KBM-7 (cell line): ENCODE measurements around the gene ROCK2.
A peak's percentile ranks its signal among the peaks of the same experiment; 100 is the strongest.

Source experiments
- DNase-seq: peaks from one replicate; pipeline ENCODE4 v3.0.0-alpha.2; 2015
- in situ Hi-C: fragments of 300-500 bp; cut with MboI; formaldehyde crosslinking; loops from 2 replicates; pipeline ENCODE4 v1.14.3; 2020; ENCODE audit warnings: low sequenced_read_pairs, low pct_unique_long_range_greater_than_20kb, mixed read lengths

The ROCK2 gene

GRCh38 chr2:11146076-11146475 lies 198.4 kb downstream of the ROCK2 start:
- in situ Hi-C loops, result loop anchor here (25.0 kb wide), 2 partner anchors 266 to 441 kb away; no protein-coding TSS in a partner anchor
- no peak for DNase-seq

DNA sequence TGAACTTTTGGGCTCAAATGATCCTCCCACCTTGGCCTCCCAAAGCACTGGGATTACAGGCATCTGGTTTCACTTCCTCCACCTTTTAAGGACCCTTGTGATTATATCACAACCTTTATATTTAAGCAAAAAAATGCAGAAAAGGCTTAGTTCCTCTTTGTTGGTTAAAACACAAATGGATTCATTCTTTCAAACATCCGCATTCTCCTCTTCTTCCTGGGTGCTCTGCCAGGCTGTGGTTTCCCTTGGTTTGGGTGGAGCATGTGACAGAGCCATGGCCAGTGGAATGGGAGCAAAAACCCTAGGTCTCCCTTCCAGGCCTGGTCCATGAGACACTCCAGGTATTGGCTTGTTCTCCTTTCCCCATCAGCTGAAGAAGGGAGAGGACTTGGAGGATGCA lies 199.1 kb downstream of the ROCK2 start:
- in situ Hi-C loops, result loop anchor here (25.0 kb wide), 2 partner anchors 267 to 442 kb away; no protein-coding TSS in a partner anchor
- DNase-seq, result peak; percentile 30

DNA sequence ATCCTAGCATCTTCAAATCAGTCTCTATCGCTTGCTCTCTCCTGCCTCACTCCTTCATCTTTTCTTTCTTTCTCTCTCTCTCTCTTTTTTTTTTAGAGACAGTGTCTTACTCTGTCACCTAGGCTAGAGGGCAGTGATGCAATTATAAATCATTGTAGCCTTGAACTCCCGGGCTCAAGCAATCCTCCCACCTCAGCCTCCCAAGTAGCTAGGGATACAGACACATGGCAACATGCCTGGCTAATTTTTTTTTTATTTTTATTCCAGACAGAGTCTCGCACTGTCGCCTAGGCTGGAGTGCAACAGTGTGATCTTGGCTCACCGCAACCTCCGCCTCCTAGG lies 199.7 kb downstream of the ROCK2 start:
- DNase-seq, result no peak
- in situ Hi-C loops, result loop anchor here (25.0 kb wide), 2 partner anchors 268 to 443 kb away; no protein-coding TSS in a partner anchor

DNA sequence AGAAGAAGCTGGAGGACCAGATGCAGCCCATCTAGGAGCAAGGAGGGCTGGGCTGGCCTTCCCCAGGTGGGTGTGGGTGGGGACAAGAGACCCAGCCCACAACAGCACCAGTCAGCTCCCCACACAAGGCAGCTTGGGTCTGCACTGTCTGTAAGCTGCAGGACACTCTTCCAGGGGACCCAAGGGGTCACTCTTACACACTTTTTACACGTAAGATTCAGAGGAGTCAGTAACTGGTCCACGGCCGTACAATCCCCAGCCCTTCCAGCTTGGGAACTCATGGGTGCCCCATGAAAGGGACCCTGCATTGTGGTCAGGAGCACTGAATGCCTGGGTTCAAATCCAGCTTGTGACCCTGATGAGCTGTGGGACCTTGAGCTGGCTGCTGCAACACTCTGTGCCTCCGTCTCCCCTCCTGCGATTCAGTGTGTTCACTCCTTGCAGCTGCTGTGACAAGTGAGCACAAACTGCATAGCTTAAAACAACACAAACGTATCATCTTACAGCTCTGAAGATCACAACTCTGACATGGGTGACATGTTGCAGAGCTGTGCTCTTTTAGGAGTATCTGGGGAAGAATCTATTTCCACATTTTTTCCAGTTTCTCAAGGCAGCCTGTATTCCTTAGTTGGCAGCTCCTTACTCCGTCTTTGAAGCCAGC lies 200.2 kb downstream of the ROCK2 start:
- in situ Hi-C loops, result loop anchor here (25.0 kb wide), 2 partner anchors 268 to 443 kb away; no protein-coding TSS in a partner anchor
- no peak for DNase-seq

DNA sequence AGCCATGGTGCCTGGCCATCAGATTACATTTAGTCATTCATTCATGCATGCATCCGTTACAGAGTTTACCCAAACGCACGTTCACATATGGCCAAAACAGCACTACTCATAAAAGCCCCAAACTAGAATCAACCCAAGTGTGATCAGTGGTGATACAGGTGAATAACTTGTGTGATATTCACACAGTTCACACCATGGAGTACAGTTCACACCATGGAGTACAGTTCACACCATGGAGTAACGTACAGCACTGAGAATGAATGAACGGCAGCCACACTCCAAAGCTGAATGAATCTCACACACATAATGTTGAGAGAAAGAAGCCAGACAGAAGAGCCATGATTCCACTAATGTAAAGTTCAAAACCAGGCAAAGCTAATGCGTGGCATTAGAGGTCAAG lies 201.4 kb downstream of the ROCK2 start:
- DNase-seq, result no peak
- in situ Hi-C loops, result loop anchor here (25.0 kb wide), 2 partner anchors 269 to 444 kb away; no protein-coding TSS in a partner anchor

DNA sequence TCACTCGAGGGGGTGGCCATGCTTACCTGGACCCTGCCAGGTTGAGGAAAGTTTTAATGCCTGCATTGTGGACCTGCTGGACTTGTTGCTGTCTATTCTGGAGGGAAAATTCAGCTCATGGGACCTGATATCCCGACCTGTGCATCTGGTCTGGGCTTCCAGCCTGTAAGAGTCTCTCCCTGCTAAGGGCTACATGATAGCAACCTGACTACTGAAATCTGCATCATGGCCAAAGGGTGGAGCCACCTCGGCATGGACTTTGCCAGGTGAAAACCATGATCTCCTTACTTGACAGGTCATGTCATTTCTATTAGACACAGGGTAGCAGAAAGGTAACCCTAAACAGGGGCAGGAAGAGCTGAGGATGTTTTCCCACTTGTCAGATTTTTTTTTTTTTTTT lies 202.1 kb downstream of the ROCK2 start:
- in situ Hi-C loops, result loop anchor here (25.0 kb wide), 2 partner anchors 270 to 445 kb away; no protein-coding TSS in a partner anchor
- DNase-seq, result no peak

DNA sequence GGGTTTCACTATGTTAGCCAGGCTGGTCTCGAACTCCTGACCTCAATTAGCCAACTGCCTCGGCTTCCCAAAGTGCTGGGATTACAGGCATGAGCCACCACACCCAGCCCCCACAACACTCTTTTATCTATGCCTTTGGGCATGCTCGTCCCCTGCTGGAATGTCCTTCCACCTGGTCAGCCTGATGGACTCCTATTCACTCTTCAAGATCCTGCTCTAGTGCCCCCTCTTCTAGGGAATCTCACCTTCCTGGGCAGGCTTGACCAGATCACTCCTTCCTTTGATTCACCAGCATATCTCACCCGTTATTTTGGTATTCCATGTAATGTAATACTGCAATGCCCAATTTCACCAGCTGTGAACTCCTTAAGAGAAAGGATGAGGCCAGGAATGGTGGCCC lies 203.1 kb downstream of the ROCK2 start:
- DNase-seq, result no peak
- in situ Hi-C loops, result loop anchor here (25.0 kb wide), 2 partner anchors 271 to 446 kb away; no protein-coding TSS in a partner anchor

GRCh38 chr2:11140492-11140891 lies 203.9 kb downstream of the ROCK2 start:
- DNase-seq, result no peak
- in situ Hi-C loops, result loop anchor here (25.0 kb wide), 2 partner anchors 272 to 447 kb away; no protein-coding TSS in a partner anchor

DNA sequence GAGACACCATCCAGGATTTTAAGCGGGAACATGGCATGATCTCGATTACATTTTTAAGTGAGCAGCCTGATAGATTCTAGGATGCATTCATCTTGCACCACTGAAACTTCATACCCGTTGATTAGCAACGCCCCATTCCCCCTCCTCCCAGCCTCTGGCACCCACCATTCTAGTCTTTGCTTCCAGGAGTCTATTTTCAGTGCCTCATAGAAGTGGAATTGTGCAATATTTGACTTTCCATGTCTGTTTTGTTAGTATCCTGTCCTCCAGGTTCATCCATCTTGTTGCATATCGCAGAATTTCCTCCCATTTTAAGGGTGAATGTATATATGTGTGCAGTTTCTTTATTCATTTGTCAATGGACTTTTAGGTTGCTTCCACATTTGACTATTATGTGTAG lies 210.1 kb downstream of the ROCK2 start:
- no peak for DNase-seq
- in situ Hi-C loops, result loop anchor here (25.0 kb wide), 2 partner anchors 278 to 453 kb away; no protein-coding TSS in a partner anchor

GRCh38 chr2:11133936-11134320 lies 210.5 kb downstream of the ROCK2 start:
- DNase-seq, result no peak
- in situ Hi-C loops, result loop anchor here (25.0 kb wide), 2 partner anchors 278 to 453 kb away; no protein-coding TSS in a partner anchor

GRCh38 chr2:11133238-11133935 lies 211.0 kb downstream of the ROCK2 start:
- DNase-seq, result no peak
- in situ Hi-C loops, result loop anchor here (25.0 kb wide), 2 partner anchors 279 to 454 kb away; no protein-coding TSS in a partner anchor

DNA sequence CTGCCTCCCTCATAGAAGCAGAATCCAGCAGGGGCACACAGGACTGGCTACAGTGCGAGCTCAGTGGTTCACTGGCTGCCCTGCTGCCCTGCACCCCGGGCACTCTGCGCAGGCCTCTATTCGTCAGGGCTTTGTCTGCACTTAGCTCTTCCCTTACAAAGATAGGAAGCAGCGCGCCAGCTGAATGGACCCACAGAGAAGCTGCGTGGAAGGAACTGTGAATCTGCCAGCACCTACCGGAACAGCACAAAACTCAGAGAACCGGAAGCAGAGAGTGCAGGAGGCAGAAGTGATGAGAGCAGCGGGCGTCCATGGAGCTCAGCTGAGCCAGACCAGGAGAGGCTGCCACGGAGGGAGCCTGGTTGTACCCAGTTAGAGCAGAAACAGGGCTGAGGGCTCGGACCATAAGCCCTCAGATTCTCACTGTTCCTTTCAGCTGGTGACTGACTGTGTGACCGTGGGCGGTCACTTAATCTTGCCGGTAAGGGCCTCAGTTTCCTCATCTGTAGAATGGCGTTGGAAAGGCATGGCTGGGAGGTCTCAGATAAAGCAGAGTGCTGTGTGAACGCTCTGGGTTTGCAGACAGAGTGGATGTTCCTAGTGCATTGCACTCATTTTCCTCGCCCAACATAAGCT lies 212.3 kb downstream of the ROCK2 start:
- in situ Hi-C loops, result loop anchor here (25.0 kb wide), 2 partner anchors 280 to 455 kb away; no protein-coding TSS in a partner anchor
- no peak for DNase-seq

- DNase-seq, result no peak
- in situ Hi-C loops, result loop anchor here (25.0 kb wide), 2 partner anchors 281 to 456 kb away; no protein-coding TSS in a partner anchor
Measured at GRCh38 chr2:11131166-11131920, 213.1 kb downstream of the ROCK2 start.
